HG02938 (cell line): ENCODE data around the gene CEP85.
"Not testable (repeated sequence)": the region's sequence is repeated elsewhere in the genome, so short reads cannot be mapped to it uniquely, and the experiment has no call there.

Source experiments
- ATAC-seq: cut with Tn5 transposase; IDR thresholded peaks from one replicate; pipeline ENCODE4 v1.9.1; 2021; ENCODE audit warnings: mild to moderate bottlenecking, moderate library complexity; ENCODE audit not compliant: unreplicated experiment

CEP85 gene

DNA sequence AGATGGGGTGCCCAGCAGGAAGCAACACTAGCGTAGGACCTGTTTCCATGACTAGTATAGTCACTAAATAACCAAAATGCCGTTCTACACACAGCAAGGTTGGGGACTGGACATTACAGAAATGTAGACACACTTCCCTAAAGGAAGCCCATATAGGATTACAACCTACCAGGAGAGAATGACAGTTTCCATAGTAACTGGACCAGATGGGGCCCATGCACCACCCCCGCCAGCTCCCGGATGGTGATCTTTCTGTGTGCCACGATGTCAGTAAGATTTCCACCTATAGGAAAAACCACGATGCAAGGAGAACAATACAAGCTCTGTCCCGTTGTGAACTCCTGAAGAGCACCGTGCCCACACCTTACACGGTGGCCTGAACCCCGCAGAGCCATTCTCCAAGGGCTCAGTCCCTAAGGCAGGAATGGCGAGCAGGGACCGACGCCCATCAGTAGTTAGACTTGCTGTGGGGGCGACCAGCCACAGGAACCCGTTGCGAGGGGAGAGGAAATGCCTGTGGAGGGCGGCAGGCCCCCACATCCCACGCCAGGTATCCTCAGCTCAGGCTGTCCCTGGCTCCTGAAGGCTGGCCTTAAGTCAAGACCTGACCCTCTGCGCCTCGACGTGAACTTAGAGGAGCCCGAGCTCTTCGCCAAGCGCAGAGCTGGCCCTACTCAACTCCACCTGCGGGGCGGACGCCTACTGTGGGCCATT is 13.6 kb upstream of the CEP85 start:
- ATAC-seq, result no peak

DNA sequence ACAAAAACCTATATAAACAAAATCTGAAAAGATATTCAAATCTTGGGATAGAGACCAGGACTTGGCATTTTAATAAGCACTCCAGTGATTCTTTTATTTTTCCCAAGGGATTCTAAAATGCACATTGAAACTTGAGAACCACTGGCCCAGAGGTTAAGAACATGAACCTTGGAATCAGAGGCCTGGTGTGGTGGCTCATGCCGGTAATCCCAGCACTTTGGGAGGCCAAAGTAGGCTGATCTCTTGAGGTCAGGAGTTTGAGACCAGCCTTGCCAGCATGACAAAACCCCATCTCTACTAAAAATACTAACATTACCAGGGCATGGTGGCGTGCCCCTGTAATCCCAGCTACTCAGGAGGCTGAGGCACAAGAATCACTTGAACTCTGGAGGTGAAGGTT is 12.9 kb upstream of the CEP85 start:
- no peak for ATAC-seq

DNA sequence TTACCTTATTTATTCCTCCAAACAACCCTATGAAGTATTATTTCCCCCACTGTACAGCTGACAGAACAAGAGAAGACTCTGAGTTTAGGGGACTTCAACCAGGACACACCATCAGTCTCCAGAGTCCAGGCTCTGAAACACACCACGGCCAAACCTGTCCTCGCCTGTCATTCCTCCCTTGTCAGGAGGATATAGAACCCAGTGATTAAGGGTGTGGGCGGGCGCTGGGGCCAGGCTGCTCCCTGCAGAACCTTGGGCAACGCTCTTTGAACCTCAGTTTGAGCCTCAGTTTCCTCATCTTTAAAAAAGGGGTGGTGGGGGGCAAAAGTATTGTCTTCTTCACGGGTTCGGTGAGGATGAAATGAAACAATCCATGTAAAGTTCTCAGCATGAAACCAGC is 9.4 kb upstream of the CEP85 start:
- no peak for ATAC-seq

DNA sequence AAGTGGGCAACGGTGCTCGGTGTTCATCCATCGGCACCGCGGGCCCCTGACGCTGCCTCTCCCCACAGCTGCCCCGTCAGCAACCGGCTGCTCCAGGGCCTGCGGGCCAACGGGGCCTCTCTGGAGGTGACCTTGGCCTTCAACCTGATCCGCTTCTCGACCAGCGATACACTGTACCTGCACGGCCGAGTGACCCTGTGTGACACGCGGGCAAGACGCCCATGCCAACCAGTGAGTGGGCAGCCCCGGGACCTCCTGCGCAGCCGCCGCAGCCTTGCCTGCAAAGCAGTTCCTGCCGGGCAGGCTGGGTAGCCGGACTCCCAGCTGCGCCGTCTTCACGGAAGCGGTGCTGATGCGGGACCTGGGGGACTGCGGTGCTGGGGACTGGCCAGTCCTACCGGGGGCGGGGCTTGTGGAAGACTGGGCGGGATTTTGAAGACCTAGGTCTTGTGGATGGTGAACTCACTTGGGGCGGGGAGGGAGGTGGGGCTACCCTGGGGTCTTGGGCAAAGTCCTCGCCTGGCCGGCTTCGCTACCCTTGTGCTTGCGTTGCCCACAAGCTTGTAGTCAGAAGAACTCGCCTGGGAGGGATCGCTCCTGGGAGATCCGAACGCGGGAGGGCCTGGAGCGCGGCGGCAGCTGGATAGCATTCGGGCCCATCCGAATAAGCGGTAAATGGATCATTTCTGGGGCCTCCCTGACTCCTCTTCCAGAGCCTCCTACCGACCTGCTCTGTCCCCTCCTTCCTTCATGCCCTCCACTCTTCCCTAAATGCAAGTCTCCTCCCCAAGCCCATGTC is 8.8 kb upstream of the CEP85 start:
- no peak for ATAC-seq

DNA sequence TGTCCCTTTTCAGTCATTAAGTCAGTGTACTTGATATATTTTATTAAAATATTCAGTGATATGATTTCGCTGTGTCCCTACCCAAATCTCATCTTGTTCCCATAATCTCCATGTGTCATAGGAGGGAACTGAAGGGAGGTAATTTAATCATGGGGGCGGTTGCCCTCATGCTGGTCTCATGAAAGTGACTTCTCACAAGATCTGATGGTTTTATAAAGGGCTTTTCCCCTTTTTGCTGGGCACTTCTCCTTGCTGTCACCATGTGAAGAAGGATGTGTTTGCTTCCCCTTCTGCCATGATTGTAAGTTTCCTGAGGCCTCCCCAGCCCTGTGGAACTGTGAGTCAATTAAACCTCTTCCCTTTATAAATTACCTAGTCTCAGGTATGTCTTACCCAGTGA is 3.3 kb upstream of the CEP85 start:
- ATAC-seq, result not testable (repeated sequence)

DNA sequence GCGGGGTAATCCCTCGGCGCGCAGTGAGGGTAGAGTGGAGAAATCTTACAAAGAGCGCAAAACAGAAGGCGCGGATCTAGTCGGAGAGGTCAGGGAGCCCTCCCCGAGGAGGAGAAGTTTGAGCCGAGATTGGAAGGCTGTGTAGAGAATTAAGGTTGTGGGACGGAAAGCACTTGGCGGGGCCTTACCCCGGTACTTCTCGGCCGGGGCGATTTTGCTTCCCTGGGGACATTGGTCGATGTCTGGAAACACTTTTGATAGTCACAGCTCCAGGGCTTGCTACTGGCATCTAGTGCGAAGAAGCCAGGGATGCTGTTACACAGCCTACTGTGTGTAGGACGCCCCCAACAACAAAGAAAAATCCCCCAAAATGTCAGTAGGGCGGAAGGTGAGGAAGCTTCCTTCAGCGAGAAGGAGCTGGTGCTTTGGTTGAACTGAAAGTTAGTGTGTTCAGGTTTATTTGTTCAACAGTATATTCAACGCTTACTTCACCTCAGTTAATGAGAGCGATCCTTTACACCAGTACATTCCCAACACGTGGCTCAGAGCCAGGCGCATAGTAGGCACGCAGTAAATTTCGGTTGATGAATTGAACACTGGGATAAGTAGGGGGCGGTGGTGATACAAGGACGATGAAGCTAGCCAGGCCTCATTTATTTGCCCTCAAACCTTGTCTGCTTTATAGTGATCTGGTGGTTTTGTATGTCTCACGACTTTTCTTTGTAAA is 807 bp downstream of the CEP85 start:
- peak; percentile 1 for ATAC-seq

DNA sequence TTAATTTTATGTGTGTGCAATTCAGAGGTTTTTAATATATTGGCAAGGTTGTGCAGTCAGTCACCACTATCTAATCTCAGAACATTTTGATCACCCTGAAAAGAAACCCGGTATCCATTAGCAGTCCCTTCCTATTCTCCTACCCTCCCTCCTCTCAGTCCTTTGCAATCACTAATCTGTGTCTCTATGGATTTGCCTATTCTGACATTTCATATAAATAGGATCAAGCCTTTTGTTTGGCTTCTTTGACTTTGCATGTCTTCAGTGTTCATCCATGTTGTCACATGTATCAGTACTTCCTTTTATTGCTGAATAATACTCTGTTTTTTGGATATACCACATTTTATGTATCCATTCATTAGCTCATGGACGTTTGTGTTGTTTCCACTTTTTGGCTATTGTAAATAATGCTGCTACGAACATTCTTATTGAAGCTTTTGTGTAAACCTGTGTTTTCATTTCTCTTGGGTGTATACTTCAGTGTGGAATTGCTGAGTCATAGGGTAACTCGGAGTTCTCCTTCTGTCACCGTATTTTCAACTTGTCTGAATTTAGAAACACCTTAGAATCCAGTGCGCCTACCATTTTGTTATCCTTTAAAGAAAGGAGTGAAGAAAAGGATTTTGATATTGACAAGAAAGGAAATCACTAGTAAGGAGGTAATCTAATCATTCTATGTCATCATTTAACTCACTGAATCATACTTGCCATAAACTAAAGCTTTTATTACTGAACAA is 3.4 kb downstream of the CEP85 start:
- no peak for ATAC-seq

DNA sequence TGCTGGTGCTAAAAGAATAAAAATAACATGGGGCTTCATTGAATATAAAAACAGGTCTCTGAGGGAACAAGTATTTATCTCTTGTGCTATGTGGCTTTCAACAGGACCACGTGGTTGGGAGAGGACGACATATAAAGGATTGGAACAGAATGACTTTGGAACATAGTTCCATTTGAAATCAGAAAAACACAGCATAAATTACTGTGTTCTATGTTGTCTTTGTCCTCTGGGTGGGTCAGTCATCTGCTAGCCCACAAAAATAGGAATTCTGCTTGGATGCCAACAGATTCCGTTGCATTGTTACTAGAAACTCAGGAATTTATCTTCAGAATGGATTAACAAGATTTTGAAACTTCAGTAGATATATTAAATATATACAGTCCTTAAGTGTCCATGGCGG is 5.9 kb downstream of the CEP85 start:
- no peak for ATAC-seq

DNA sequence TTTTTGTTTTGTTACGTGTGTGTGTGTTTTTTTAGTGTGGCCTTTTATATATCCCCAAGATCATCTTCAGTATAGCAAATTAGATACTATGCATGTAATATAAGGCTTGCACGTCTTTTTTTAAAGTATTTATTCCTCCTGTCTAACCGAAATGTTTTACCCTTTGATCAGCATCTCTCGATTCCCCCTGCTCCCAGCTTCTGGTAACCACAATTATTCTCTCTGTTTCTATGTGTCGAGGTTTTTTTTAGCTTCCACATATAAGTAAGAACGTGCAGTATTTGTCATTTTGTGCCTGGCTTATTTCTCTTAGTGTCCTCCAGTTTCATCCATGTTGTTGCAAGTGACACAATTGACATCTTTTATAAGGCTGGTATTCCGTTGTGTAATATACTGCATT is 18.7 kb downstream of the CEP85 start:
- ATAC-seq, result no peak

DNA sequence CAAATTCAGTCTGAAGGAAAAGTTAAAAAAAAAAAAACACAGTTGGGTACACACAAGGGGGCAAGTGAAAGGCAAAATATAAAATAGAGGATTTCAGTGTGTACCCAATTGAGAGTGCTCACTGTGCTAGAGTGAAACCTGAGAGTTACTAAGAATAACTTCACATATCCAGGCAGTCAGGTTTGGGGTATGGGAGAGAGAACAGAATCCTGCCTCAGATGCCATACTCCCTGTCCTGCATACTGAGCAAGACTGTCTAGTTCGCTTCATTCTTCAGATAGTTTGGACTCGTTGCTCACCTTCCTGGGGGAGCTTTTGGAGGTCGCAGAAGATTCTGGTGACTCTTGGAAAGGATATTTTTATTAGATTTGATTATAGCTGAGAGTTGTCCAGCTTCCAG is 20.4 kb downstream of the CEP85 start:
- no peak for ATAC-seq

DNA sequence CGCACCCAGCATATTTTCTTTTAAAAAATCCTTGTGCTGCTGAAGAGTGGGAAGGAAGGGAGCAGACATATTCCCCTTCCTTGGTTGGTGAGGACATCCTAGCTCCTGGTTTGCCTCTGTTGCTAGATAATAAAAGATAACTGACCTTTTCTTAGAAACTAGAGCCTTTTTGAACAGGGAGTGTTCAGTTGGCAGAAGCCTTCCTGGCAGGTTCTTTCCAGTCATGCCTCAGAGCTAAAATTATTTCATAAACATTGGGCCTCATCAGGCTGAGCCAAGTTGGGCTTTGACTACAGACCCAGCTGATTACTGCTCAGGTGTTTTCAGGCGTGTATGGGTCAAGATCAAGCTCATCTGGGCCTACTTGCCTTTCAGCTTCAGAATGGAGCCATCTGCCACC is 23.2 kb downstream of the CEP85 start:
- ATAC-seq, result no peak

DNA sequence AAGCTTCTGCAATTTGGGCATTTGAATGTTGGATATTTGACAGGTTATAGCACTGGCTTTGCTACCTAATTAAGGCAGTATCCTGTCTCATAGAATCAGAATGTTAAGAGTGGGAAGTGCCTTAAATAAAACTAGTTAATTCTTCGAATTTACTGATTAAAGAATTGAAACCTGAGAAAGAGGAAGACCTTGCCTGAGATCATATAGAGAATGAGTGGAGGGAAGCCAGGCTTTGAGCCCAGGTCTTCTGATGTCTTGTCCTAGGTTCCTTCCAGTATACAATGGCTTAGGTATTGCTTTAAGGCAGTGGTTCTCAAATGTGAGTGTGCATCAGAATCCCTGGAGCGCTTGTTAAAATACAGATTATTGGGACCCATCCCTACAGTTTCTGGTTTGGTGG is 25.0 kb downstream of the CEP85 start:
- no peak for ATAC-seq

DNA sequence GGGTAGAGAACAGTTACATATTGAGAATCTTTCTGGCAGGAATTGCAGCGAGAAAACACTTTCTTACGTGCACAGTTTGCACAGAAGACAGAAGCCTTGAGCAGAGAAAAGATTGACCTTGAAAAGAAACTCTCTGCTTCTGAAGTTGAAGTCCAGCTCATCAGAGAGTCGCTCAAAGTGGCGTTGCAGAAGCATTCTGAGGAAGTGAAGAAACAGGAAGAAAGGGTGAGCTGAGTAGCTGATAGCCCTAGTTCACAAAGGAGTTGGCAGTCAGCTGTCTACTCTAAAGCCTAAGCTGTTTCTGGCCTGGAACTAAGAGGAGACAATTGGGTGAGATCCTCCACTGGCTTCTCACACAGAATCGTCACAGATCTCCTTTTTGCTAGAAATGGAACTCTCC is 25.6 kb downstream of the CEP85 start:
- ATAC-seq, result no peak

DNA sequence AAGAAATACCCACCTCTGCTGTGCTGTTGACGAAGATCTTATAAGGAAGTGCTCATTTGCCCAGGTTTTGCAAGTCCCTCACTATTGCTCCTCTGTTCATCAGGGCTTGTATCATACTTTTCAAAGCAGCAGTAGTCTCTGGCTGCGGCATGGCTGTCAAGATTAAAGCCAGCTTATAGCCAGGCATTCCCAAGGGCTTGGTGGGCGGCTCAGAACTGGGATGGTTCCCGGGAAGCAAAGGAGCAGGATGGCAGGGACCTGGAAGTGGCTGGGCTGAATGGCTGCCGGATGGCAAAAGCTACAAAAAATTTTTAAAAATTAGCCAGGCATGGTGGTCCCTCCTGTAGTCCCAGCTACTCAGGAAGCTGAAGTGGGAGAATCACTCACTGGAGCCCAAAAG is 29.2 kb downstream of the CEP85 start:
- no peak for ATAC-seq

DNA sequence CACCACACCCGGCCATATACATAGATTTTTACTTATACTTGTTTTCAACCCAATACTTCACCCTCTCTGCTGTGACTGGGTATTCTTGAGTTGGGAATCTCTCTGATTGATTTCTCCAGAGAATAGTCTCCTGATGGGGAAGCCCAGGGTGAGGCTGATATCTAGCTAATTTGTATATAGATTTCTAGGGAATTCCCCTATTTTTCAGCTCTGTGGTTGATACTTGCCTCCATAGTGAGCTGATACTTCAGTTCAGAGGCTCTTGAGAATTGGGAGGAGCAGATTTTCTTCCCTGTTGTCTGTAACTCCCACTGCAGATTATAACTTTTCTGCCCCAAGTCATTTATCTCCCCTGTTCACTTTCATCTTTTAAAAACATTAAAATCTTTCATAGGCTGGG is 31.4 kb downstream of the CEP85 start:
- ATAC-seq, result no peak

DNA sequence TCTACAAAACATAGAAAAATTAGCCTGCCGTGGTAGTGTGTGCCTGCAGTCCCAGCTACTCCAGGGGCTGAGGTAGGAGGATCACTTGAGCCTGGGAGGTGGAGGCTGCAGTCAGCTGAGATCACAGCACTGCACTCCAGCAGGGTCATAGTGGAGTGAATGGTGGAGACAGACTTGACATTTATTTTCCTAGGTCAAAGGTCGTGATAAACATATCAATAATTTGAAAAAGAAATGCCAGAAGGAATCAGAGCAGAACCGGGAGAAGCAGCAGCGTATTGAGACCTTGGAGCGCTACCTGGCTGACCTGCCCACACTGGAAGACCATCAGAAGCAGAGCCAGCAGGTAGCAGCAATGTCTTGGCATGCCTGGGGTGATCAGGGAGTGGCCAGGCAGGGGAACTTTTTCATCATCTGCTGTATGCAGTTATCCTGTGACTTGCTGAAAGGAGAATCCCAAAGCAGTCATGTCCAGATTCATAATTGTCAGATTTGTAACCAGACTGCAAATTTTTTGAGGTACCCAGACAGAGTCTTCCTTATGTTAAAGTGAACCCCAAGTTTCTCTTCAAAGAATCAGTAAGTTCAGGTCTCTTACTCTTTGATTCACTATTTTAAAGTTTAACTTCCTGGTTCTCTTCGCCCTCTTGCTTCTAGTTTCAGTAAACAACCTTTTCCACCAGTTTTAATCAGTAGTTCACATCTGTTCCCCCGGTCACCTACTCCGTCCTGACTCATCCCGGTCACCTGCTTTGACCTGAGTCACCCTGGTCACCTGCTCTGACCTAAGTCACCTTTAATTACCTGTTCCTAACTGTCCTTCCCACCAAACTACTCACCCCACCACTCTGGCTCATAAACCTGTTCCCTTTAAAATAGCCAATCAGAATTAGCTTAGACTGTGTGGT is 34.5 kb downstream of the CEP85 start:
- ATAC-seq, result no peak

DNA sequence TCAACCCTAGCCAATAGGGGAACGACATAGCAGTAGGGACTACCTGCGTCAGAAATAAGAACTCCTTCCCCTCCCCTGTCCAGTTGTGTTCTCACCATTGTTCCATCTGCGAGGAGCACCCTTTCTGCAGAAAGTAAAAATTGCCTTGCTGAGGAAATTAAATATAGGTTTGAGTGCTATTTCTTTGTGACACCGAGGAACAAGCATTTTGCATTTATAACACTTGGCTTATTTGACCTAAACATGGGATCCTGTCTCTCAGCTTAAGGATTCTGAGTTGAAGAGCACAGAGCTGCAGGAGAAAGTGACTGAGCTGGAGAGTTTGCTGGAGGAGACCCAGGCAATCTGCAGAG is 35.2 kb downstream of the CEP85 start:
- no peak for ATAC-seq

DNA sequence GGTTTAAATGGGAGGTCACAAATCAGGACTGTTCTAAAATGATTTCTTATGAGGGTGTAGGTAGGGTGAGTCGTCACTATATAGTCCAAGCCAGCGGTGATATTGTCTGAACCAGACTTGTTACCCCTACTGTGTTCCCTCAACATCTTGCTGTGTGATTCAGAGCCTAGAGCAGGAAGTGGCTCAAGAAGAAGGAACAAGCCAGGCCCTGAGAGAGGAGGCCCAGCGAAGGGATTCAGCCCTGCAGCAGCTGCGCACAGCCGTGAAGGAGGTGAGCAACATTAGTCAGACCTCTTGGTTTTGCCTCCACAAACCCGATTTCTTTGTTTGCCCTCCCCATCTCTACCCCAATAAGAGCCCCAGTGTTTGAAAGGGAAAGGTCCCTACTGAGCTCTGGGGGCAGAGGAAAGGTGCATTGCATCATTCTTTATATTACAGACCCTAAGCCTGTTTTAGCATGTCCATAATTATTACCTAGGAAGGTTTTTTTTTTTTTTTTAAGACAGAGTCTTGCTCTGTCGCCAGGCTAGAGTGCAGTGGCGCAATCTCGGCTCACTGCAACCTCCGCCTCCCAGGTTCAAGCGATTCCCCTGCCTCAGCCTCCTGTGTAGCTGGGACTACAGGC is 40.9 kb downstream of the CEP85 start:
- ATAC-seq, result no peak

DNA sequence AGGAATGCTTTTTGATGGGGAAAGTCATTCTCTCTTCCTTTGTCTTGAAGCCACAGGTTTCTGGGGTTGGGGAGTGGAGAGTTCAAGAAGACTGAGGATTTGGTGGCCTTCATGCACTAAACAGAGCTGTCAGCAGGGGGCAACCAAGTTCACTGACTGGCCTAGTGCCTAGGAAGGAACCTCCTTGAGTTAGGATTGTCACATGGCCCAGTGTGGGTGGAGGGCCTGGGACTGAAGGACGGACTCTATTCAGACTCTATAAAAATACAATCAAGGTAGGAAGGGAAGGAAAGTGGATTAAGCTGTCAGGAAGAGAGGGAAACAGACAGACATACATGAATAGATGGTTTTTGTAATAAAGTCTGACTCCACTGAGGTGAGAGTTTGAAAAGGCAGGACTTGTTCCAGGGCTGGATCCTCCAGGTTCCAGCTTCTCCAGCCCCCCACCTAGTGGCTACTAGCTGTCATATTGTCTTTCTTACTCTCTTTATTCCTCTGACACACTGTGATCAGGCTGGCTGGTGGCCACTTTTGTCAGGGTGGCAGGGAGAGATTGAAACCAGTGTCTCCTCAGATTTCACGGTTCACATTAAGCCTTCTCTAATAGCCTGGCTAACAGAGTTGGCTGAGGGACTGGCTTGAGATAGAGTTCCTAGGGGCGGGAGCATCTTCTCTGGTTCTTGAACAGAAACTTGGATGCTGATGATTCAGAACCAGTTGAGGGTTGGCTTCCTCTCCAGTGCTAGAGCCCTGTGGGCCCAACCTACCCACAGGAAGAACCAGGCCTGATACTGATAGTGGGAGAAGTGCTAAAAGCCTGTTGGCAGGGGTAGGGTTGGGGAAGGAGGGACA is 41.8 kb downstream of the CEP85 start:
- no peak for ATAC-seq
